BE2C (cell line): ENCODE data around the gene BICD1.
A peak's percentile ranks its signal among the peaks of the same experiment; 100 is the strongest.

Experiments used
- DNase-seq: peaks from one replicate; pipeline ENCODE4 v3.0.0-alpha.2; 2020
- H3K27me3 ChIP-seq: fragments of 250-450 bp; sonication (Bioruptor Pico); 2 replicates; pipeline ENCODE4 v1.5.1; 2020; ENCODE audit warnings: mild to moderate bottlenecking
- H3K36me3 ChIP-seq: fragments of 250-450 bp; sonication (Bioruptor Pico); 2 replicates; pipeline ENCODE4 v1.5.1; 2020; ENCODE audit warnings: mild to moderate bottlenecking
- H3K4me1 ChIP-seq: fragments of 250-450 bp; sonication (Bioruptor Pico); 2 replicates; pipeline ENCODE4 v1.5.1; 2020
- H3K4me3 ChIP-seq: 2 replicates; pipeline ENCODE4 v1.5.1; 2011; ENCODE audit warnings: low read depth, low read length
- H3K9me3 ChIP-seq: fragments of 250-450 bp; sonication (Bioruptor Pico); 2 replicates; pipeline ENCODE4 v1.5.1; 2020
- CTCF ChIP-seq: IDR thresholded peaks from 2 replicates; pipeline ENCODE4 v1.5.1; 2012; ENCODE audit warnings: mild to moderate bottlenecking, low read depth, low read length

The BICD1 gene

GRCh38 chr12:32365473-32366064 lies 258.9 kb downstream of the BICD1 start:
- no peak overlapping the region for H3K4me3 ChIP-seq
- no peaks in the 10 kb centered on the region for H3K9me3 ChIP-seq
- no peaks in the 10 kb centered on the region for H3K4me1 ChIP-seq
- DNase-seq = peak; percentile 58
- TF ChIP-seq CTCF = peak; percentile 89
- no peaks in the 10 kb centered on the region for H3K27me3 ChIP-seq
- H3K36me3 ChIP-seq = no peaks in the 10 kb centered on the region

- H3K27me3 ChIP-seq = no peaks in the 10 kb centered on the region
- no peaks in the 10 kb centered on the region for H3K9me3 ChIP-seq
- H3K4me1 ChIP-seq = no peaks in the 10 kb centered on the region
Measured at GRCh38 chr12:32366714-32367113, 260.1 kb downstream of the BICD1 start.

GRCh38 chr12:32367381-32367780 lies 260.7 kb downstream of the BICD1 start:
- TF ChIP-seq CTCF = no peak
- no peaks in the 10 kb centered on the region for H3K4me1 ChIP-seq
- no peaks in the 10 kb centered on the region for H3K9me3 ChIP-seq
- DNase-seq = no peak
- H3K36me3 ChIP-seq = no peaks in the 10 kb centered on the region
- H3K4me3 ChIP-seq = no peak overlapping the region
- H3K27me3 ChIP-seq = no peaks in the 10 kb centered on the region

More at GRCh38 chr12:32366714-32367113, 260.1 kb downstream of the BICD1 start:
- H3K4me3 ChIP-seq = no peak overlapping the region
- no peak for TF ChIP-seq CTCF
- no peaks in the 10 kb centered on the region for H3K36me3 ChIP-seq
- DNase-seq = no peak

- TF ChIP-seq CTCF = no peak
- Histone ChIP-seq H3K9me3 (no peaks in the 10 kb centered on the region), H3K4me3 (no peak overlapping the region), H3K27me3 (no peaks in the 10 kb centered on the region), H3K4me1 (no peaks in the 10 kb centered on the region), H3K36me3 (no peaks in the 10 kb centered on the region)
- DNase-seq = no peak
Measured at GRCh38 chr12:32369202-32369601, 262.6 kb downstream of the BICD1 start.

- Histone ChIP-seq H3K36me3 (no peaks in the 10 kb centered on the region; the same call in 1 of the 2 replicates), H3K4me1 (no peaks in the 10 kb centered on the region), H3K27me3 (no peaks in the 10 kb centered on the region), H3K9me3 (no peaks in the 10 kb centered on the region), H3K4me3 (no peak overlapping the region)
- TF ChIP-seq CTCF = no peak
- DNase-seq = no peak
Measured at GRCh38 chr12:32377344-32378055, 270.9 kb downstream of the BICD1 start.

GRCh38 chr12:32379213-32379612 lies 272.6 kb downstream of the BICD1 start:
- no peak for TF ChIP-seq CTCF
- no peaks in the 10 kb centered on the region for H3K9me3 ChIP-seq
- no peaks in the 10 kb centered on the region; the same call in 1 of the 2 replicates for H3K36me3 ChIP-seq
- H3K27me3 ChIP-seq = peaks cover 4% of the 10 kb centered on the region
- H3K4me1 ChIP-seq = no peaks in the 10 kb centered on the region
- no peak for DNase-seq
- H3K4me3 ChIP-seq = no peak overlapping the region
